ENCODE results near the gene CACNA1H. TPM values are rescaled to one million over a fixed set of nuclear protein-coding genes. Genes with fewer than 3 reads are reported as not detected.

The CACNA1H gene
- total RNA-seq, 1 donor from 2014 or later, result 73.2 TPM

GRCh38 chr16:1159325-1159972, 6.5 kb downstream of the CACNA1H start:
- no peak for DNase-seq (ENCODE audit: low spot score)
- H3K4me1 Mint-ChIP-seq (ENCODE audit: low read depth), result peaks cover 44% of the 10 kb centered on the region
- H3K27me3 Mint-ChIP-seq (ENCODE audit: low read depth), result no peaks in the 10 kb centered on the region
- H3K36me3 Mint-ChIP-seq (ENCODE audit: low read depth), result no peaks in the 10 kb centered on the region
- peak overlapping the region; percentile 33 for H3K4me3 Mint-ChIP-seq (ENCODE audit: unreplicated experiment)
- no peak overlapping the region for H3K27ac Mint-ChIP-seq (ENCODE audit: unreplicated experiment)
- no peaks in the 10 kb centered on the region for H3K9me3 Mint-ChIP-seq (ENCODE audit: low read depth)
- no peak for TF ChIP-seq CTCF (IDR thresholded peaks at IDR 0.05)

- DNase-seq (ENCODE audit: low spot score), result no peak
- H3K36me3 Mint-ChIP-seq (ENCODE audit: low read depth), result no peaks in the 10 kb centered on the region
- no peak for TF ChIP-seq CTCF (IDR thresholded peaks at IDR 0.05)
- peaks cover 43% of the 10 kb centered on the region for H3K4me1 Mint-ChIP-seq (ENCODE audit: low read depth)
- no peaks in the 10 kb centered on the region for H3K27me3 Mint-ChIP-seq (ENCODE audit: low read depth)
- peak overlapping the region; percentile 70 for H3K27ac Mint-ChIP-seq (ENCODE audit: unreplicated experiment)
- H3K4me3 Mint-ChIP-seq (ENCODE audit: unreplicated experiment), result peak overlapping the region; percentile 33
- H3K9me3 Mint-ChIP-seq (ENCODE audit: low read depth), result no peaks in the 10 kb centered on the region
Measured at GRCh38 chr16:1159973-1160772, 7.3 kb downstream of the CACNA1H start.

- no peak overlapping the region for H3K27ac Mint-ChIP-seq (ENCODE audit: unreplicated experiment)
- no peak for TF ChIP-seq CTCF (IDR thresholded peaks at IDR 0.05)
- no peak for DNase-seq (ENCODE audit: low spot score)
- H3K4me1 Mint-ChIP-seq (ENCODE audit: low read depth), result peaks cover 36% of the 10 kb centered on the region
- no peaks in the 10 kb centered on the region for H3K9me3 Mint-ChIP-seq (ENCODE audit: low read depth)
- no peaks in the 10 kb centered on the region for H3K36me3 Mint-ChIP-seq (ENCODE audit: low read depth)
- H3K27me3 Mint-ChIP-seq (ENCODE audit: low read depth), result no peaks in the 10 kb centered on the region
- no peak overlapping the region for H3K4me3 Mint-ChIP-seq (ENCODE audit: unreplicated experiment)
Measured at GRCh38 chr16:1160773-1161348, 8.0 kb downstream of the CACNA1H start.

- DNase-seq (ENCODE audit: low spot score), result no peak
- no peak for TF ChIP-seq CTCF (IDR thresholded peaks at IDR 0.05)
- H3K27ac Mint-ChIP-seq (ENCODE audit: unreplicated experiment), result peak overlapping the region; percentile 54
- no peaks in the 10 kb centered on the region for H3K27me3 Mint-ChIP-seq (ENCODE audit: low read depth)
- H3K36me3 Mint-ChIP-seq (ENCODE audit: low read depth), result no peaks in the 10 kb centered on the region
- H3K9me3 Mint-ChIP-seq (ENCODE audit: low read depth), result no peaks in the 10 kb centered on the region
- no peak overlapping the region for H3K4me3 Mint-ChIP-seq (ENCODE audit: unreplicated experiment)
- H3K4me1 Mint-ChIP-seq (ENCODE audit: low read depth), result peaks cover 30% of the 10 kb centered on the region
Measured at GRCh38 chr16:1162701-1163566, 10.0 kb downstream of the CACNA1H start.

Data from chondrocyte (in vitro differentiated cells).